Hepatocyte (in vitro differentiated cells): Measurements from ENCODE around the gene ATXN10.

Experiments
- EZH2 ChIP-seq: fragments of 200-600 bp; sonication (generic); IDR thresholded peaks from 2 replicates; pipeline ENCODE4 v1.6.1; 2016; ENCODE audit warnings: antibody characterized with exemption, mild to moderate bottlenecking, borderline replicate concordance
- EZH2phosphoT487 ChIP-seq: fragments of 200-600 bp; sonication (generic); IDR thresholded peaks from one replicate; pipeline ENCODE4 v1.6.1; 2018; ENCODE audit warnings: antibody characterized with exemption, mild to moderate bottlenecking, low read depth, moderate library complexity; ENCODE audit not compliant: unreplicated experiment, severe bottlenecking
- TF ChIP-seq, protein P1 (sequence below): fragments of 200-600 bp; sonication (generic); IDR thresholded peaks from 2 replicates; pipeline ENCODE4 v1.5.1; 2016; ENCODE audit warnings: antibody characterized with exemption, mild to moderate bottlenecking; ENCODE audit not compliant: poor library complexity

- TF ChIP-seq, protein P1, sequence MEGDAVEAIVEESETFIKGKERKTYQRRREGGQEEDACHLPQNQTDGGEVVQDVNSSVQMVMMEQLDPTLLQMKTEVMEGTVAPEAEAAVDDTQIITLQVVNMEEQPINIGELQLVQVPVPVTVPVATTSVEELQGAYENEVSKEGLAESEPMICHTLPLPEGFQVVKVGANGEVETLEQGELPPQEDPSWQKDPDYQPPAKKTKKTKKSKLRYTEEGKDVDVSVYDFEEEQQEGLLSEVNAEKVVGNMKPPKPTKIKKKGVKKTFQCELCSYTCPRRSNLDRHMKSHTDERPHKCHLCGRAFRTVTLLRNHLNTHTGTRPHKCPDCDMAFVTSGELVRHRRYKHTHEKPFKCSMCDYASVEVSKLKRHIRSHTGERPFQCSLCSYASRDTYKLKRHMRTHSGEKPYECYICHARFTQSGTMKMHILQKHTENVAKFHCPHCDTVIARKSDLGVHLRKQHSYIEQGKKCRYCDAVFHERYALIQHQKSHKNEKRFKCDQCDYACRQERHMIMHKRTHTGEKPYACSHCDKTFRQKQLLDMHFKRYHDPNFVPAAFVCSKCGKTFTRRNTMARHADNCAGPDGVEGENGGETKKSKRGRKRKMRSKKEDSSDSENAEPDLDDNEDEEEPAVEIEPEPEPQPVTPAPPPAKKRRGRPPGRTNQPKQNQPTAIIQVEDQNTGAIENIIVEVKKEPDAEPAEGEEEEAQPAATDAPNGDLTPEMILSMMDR: no peak
- no peak for TF ChIP-seq EZH2
- TF ChIP-seq EZH2phosphoT487: no peak
These were observed 83.2 kb downstream of the ATXN10 start for GRCh38 chr22:45754822-45755221.
